ENCODE results near the gene SIPA1L3.
A peak's percentile ranks its signal among the peaks of the same experiment; 100 is the strongest.

- TF ChIP-seq CTCF (IDR thresholded peaks at IDR 0.05) (peak; percentile 91), REST (IDR thresholded peaks at IDR 0.05; ENCODE audit: low read depth, low read length) (no peak), YY1 (IDR thresholded peaks at IDR 0.05; ENCODE audit: low read depth) (no peak), USF1 (IDR thresholded peaks at IDR 0.05; ENCODE audit: borderline replicate concordance, low read depth) (no peak), JUND (IDR thresholded peaks at IDR 0.05) (no peak), POLR2AphosphoS5 (IDR thresholded peaks at IDR 0.05; ENCODE audit: low read depth, low read length) (no peak), ELF1 (IDR thresholded peaks at IDR 0.05) (no peak), RCOR1 (IDR thresholded peaks at IDR 0.05; ENCODE audit: low read length) (no peak), GABPA (IDR thresholded peaks at IDR 0.05; ENCODE audit: low read depth) (no peak), SIN3A (IDR thresholded peaks at IDR 0.05; ENCODE audit: borderline replicate concordance, low read depth, low read length) (no peak), FOXJ3 (CRISPR knock-in tag; IDR thresholded peaks at IDR 0.05) (no peak), RFX5 (IDR thresholded peaks at IDR 0.05; ENCODE audit: low read length) (no peak), EZH2phosphoT487 (IDR thresholded peaks at IDR 0.05; ENCODE audit: borderline replicate concordance, low read depth) (no peak), MAX (IDR thresholded peaks at IDR 0.05; ENCODE audit: low read depth) (no peak)
These were observed 4.3 kb upstream of the SIPA1L3 start for GRCh38 chr19:37902668-37903067.

Data from SK-N-SH (cell line).